Hepatic stellate cell (primary cell): ENCODE data around the gene SMO.
"Not testable (repeated sequence)": the region's sequence is repeated elsewhere in the genome, so short reads cannot be mapped to it uniquely, and the experiment has no call there.

ENCODE experiments used
- DNase-seq: peaks from one replicate; pipeline ENCODE4 v3.0.0; 2011; ENCODE audit warnings: low spot score

Gene SMO

DNA sequence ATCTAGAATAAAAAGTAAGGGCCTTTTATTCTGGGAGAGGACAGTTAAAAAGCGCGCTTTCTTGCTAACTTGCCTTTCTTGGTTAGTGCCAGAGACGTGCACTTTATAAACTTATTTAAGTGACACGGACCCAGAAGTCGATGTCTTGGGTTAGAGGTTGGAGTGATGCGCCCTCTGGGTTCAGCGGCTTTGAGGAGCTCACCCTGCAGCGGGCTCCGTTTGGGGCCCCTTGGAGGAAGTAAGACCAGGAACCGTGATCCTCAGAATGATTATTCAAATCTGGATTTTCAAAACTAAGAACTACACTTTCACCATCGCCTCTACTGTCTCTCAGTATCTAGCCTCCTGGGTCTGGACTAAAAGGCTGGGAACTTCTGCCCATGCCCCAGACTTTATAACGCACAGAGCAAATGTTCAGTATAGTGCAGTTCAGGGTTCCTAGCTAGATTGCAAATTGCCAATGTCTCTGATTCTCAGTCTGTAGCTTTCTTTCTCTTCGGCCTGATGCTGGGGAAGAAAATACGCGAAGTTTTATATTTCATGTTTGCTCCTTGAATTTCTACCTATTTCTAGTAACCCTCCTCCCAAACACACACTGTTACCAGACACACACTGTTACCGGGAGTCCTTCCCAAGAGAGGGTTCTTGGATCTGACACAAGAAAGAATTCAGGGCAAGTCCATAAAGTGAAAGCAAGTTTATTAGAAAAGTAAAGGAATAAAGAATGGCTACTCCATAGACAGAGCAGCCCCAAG, 18.6 kb upstream of the SMO start:
- no peak for DNase-seq

DNA sequence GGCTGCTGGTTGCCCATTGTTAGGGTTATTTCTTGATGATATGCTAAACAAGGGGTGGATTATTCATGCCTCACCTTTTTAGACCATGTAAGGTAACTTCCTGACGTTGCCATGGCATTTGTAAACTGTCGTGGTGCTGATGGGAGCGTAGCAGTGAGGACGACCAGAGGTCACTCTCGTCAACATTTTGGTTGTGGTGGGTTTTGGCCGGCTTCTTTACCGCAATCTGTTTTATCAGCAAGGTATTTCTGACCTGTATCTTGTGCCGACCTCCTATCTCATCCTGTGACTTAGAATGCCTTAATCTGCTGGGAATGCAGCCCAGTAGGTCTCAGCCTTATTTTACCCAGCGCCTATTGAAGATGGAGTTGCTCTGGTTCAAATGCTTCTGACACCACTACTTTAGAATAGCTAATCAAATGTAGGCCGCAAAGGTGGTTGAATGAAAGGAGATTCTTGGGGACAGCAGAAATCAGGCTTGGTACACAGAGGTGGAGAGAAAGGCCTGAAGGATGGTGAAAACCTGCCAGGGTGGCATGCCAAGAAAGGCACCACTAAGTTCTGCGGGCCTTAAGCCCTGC, 17.9 kb upstream of the SMO start:
- no peak for DNase-seq

- not testable (repeated sequence) for DNase-seq
Observed at GRCh38 chr7:129173861-129174260, 14.6 kb upstream of the SMO start.

GRCh38 chr7:129176916-129177710, 11.3 kb upstream of the SMO start:
- DNase-seq: no peak

GRCh38 chr7:129184981-129185670, 3.3 kb upstream of the SMO start:
- no peak for DNase-seq

DNA sequence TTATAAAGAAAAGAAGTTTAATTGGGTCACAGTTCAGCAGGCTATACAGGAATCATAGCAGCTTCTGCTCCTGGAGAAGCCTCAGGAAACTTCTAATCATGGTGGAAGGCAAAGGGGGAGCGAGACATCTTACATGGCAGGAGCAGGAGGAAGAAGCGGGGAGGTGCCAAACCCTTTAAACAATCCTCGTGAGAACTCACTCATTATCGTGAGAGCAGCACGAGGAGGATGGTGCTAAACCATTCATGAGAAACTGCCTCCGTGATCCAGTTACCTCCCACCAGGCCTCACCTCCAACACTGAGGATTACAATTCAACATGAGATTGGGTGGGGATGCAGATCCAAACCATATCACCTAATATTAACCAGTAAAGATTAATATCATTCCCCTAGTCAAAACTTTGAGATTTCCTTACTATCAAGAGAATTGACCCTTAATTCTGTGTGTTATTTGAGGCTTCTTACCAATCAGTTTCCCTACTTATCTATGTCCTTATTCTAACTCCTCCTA, 1.6 kb upstream of the SMO start:
- DNase-seq: no peak

GRCh38 chr7:129187681-129188371, 607 bp upstream of the SMO start:
- DNase-seq: no peak

DNA sequence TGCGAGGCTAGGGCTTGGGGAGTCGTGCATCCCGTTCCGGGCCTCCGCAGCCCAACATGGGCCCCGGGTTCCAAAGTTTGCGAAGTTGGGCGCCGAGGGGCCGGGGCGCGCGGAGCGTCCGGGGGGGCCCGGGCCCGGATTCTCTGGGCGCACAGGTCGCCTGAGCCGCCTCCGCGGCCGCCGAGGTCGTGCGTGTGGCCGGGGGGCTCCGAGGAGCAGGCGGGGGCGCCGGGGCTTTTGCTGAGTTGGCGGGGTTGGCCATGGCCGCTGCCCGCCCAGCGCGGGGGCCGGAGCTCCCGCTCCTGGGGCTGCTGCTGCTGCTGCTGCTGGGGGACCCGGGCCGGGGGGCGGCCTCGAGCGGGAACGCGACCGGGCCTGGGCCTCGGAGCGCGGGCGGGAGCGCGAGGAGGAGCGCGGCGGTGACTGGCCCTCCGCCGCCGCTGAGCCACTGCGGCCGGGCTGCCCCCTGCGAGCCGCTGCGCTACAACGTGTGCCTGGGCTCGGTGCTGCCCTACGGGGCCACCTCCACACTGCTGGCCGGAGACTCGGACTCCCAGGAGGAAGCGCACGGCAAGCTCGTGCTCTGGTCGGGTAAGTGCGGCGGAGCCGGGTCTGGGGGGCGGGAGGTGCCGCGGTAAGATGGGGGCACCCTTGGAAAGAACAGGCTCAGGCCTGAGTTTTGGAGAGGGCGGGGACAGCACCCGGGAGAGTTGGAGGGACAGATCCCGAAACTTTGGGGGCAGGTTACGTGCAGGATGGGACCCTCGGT, 643 bp downstream of the SMO start:
- DNase-seq: no peak

DNA sequence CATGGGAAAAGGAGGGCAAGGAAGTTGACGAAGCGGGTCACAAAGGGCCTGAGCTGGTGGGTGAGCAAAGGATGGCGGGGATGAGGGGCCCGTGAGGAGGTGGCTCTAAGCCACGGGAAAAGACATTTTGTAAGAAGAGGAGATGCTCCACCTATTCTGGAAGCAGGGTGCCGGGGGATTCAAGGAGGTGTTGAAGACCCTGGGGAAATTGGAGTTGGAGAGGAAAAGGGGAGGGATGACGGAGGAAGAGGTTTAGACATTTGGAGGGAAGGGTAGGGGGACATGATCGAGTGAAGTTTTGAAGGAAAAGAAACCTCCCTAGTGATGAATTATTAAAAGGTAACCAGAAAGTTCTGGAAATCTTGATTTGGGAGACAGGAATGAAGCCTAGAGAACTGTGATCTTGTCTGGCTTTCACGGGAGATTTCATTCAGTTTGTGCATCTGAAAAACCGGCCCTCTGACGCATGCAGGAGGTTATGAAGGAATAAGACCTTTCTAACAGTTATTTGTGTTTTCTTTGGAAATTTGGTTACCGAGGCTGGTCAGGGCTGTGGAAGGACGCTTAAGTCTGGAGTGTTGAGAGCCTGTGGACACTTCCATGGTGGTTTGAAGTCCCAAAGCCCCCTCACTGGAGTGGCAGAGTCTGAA, 1.4 kb downstream of the SMO start:
- DNase-seq: no peak

GRCh38 chr7:129191272-129191671, 2.8 kb downstream of the SMO start:
- no peak for DNase-seq

DNA sequence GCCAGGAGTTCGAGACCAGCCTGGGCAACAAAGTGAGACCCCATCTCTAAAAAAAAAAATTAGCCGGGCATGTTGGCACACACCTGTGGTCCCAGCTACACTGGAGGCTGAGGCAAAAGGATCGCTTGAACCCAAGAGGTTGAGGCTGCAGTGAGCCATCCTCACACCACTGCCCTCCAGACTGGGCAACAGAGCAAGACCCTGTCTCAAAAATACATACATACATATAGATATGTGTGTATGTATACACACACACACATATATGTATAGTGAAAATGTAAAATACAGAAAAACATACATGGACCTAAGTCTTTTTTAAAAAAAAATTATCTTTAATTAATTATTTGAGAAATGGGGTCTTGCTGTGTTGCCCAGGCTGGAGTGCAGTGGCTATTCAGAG, 5.5 kb downstream of the SMO start:
- no peak for DNase-seq

DNA sequence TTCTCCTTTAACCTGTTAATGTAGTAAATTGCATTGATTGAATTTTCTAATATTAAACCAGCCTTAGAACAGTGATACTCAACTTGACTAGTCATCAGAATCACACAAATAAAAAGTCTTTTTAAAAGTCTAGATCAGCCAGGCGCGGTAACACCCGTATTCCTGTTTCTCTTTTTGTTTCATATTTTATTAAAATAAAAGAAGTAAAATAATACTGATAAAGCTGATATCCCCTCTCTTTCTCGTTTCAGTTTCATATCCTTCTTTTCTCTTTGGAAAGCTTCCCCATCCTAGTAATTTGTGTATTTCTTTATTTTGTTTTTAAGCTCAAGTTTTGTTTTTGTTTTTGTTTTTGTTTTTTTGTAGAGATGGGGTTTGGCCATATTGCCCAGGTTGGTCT, 9.3 kb downstream of the SMO start:
- no peak for DNase-seq

GRCh38 chr7:129199406-129199805, 11.0 kb downstream of the SMO start:
- DNase-seq: no peak

GRCh38 chr7:129202058-129202777, 13.8 kb downstream of the SMO start:
- no peak for DNase-seq

DNA sequence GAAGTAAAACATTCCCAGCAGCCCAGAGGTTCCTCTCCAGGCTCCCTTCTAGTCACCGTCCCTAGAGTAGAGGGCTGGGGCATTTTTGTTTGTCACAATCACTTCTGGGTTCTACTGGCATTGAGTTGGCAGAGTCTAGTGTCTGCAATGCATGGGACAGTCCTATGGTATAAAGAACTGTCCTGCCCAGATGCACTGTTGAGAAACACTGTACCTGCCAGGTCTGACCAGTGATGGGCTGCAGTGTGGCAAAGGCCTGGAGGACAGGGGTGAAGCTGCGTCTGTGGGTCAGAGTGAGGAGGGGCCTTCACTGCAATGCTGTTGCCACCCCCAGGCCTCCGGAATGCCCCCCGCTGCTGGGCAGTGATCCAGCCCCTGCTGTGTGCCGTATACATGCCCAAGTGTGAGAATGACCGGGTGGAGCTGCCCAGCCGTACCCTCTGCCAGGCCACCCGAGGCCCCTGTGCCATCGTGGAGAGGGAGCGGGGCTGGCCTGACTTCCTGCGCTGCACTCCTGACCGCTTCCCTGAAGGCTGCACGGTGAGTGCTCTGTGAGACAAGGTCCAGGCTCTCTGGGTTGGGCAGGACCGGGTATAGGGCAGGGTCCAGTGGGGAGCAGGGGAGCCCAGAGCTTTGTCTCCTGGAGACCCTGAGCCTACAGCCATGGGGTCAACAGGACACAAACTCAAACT, 14.8 kb downstream of the SMO start:
- DNase-seq: no peak

- no peak for DNase-seq
Observed at GRCh38 chr7:129205126-129205818, 16.8 kb downstream of the SMO start.

- no peak for DNase-seq
Observed at GRCh38 chr7:129205987-129206785, 17.8 kb downstream of the SMO start.

DNA sequence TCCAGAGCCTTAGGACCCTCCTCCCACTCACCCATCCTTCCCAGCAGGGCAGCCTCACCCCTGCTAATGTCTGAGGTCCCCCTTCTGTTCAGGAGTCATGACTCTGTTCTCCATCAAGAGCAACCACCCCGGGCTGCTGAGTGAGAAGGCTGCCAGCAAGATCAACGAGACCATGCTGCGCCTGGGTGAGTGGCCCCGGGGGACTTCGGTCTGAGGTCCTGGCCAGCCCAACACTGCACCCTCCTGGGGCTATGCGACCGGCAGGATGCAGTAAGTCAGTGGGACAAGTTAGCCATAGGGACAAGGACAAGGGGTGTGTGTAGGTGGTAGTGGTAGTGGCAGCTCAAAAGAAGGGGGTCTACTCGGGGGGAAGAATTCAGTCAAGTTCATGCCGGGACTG, 20.2 kb downstream of the SMO start:
- DNase-seq: no peak
